Keratinocyte (primary cell): ENCODE results near the gene MLLT10.

ENCODE experiments used
- CTCF ChIP-seq, 3 experiments: IDR thresholded peaks in 1 of 3; conservative IDR thresholded peaks in 1 of 3; optimal IDR thresholded peaks in 1 of 3; 2 replicates in 2 of 3; 3 replicates in 1 of 3; pipeline versions ENCODE3 to v1.5.1; 2011; ENCODE audit warnings: low read length in 3 of 3, mild to moderate bottlenecking in 3 of 3, moderate library complexity in 2 of 3, control low read depth in 1 of 3, inconsistent platforms in 1 of 3; ENCODE audit not compliant: insufficient read depth in 2 of 3; ENCODE audit errors: extremely low read depth in 1 of 3
- EZH2 ChIP-seq: IDR thresholded peaks from one replicate; pipeline ENCODE4 v1.6.1; 2012; ENCODE audit warnings: inconsistent platforms, mild to moderate bottlenecking, low read length, moderate library complexity

GRCh38 chr10:21572578-21572977 lies 38.5 kb downstream of the MLLT10 start:
- TF ChIP-seq CTCF (optimal IDR thresholded peaks at IDR 0.05 in 1 of 3, IDR thresholded peaks at IDR 0.05 in 1 of 3, conservative IDR thresholded peaks at IDR 0.05 in 1 of 3; ENCODE audit: extremely low read depth in 1 of 3, insufficient read depth in 2 of 3, low read length in 3 of 3) (no peak), EZH2 (no peak)
